WI38 (cell line): ENCODE measurements around the gene KICS2.
A peak's percentile ranks its signal among the peaks of the same experiment; 100 is the strongest.

ENCODE experiments used
- H3K4me3 ChIP-seq: 2 replicates; pipeline ENCODE4 v1.5.1; 2011; ENCODE audit warnings: low read depth, mild to moderate bottlenecking, control low read depth, low read length
- CTCF ChIP-seq: IDR thresholded peaks from 2 replicates; pipeline ENCODE4 v1.5.1; 2012; ENCODE audit warnings: low read depth, mild to moderate bottlenecking, control low read depth, low read length

Gene KICS2

DNA sequence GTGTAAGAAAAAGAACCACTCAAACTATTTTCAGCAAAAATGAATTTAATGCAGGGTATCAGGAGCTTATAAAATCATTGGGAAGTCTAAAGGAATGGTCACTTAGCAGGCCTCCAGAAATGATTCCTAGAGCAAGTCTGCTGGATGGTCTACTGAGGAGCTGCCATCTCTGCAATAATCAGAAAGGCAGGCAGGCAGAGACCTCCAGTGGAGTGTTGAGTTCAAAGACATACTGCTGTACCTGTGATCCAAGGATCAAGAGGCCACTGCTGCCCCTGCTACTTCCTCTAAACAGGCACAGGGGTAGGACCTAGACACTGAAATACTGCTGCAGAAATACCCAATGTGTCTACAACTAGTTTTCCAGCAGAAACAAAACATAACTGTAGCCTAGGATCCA is 14.5 kb upstream of the KICS2 start:
- no peak for TF ChIP-seq CTCF
- no peak overlapping the region for H3K4me3 ChIP-seq

DNA sequence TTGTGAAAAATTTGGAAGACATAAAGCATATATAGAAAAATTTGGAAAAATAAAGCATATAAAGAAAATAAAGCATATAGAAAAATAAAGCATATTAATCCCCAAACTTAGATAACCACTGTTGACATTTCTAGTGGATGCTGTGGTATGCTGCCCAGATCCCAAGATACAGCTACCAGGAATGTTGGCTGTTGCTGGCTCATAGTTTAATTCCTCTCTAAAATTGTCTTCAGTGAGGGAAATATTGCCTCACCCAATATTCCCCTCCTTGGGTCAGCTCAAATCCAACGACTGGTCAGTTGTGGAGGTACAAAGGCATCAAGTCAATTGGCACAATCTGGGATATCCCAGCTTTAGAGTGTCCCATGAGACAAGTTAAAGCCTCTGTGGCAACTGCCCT is 10.1 kb upstream of the KICS2 start:
- no peak overlapping the region for H3K4me3 ChIP-seq
- TF ChIP-seq CTCF = no peak

DNA sequence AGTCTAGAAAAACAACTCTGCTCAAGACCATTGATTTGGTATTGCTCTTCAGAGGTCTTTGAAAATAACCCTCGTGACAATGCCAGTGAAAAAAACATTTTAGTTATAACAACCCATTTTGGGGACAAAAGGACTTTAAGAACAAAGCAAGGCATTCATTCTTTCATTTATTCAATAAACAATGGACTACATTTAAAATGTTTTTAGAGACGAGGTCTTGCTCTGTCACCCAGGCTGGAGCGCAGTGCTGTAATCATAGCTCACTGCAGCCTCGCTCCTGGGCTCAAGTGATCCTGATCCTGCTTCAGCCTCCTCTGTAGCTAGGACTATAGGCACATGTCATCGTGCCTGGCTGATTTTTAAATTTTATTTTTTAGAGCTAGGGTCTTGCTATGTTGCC is 7.7 kb upstream of the KICS2 start:
- no peak for TF ChIP-seq CTCF

GRCh38 chr12:64229240-64229639 is 7.1 kb upstream of the KICS2 start:
- TF ChIP-seq CTCF = no peak
- no peak overlapping the region for H3K4me3 ChIP-seq

More for the DNA sequence above, 7.7 kb upstream of the KICS2 start:
- no peak overlapping the region for H3K4me3 ChIP-seq

GRCh38 chr12:64225626-64226025 is 3.5 kb upstream of the KICS2 start:
- no peak for TF ChIP-seq CTCF
- no peak overlapping the region for H3K4me3 ChIP-seq

DNA sequence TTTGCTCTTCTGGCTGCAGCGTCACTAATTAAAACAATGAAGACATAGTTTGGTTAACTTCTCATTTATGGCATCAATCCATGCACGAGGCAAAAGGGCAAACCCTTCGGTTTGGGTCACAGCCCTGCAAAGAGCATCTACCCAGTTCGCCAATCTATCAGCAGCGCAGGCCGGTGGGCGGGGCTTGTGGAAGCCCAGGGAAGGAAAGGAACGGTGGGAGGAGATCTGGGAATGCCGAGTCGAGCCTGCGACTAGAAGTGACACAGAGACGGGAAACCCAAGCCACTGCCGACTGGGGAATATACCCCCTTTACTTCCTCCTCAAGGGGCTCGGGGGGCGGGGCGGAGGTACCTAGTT is 466 bp downstream of the KICS2 start:
- H3K4me3 ChIP-seq = peak overlapping the region; percentile 89
- TF ChIP-seq CTCF = no peak

DNA sequence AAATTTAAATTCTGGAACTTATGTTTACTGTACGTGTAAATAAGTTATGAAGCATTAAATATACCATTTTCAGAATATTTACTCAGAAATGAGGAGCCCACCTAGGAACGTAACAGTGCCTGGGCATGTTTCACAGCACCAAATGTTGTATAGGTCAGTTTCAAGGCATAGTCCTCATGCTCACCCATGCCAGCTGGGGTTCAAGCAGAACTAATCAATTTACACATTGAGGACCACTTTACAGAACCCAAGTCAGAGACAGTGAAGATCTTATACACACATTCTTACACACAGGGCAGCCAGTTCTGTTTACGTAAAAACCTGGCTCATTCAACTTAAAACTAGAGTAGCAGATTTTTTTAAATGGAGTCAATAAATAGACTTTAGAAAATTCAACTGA is 2.0 kb downstream of the KICS2 start:
- no peak for TF ChIP-seq CTCF
- no peak overlapping the region for H3K4me3 ChIP-seq

GRCh38 chr12:64219145-64219544 is 3.0 kb downstream of the KICS2 start:
- TF ChIP-seq CTCF = no peak
- no peak overlapping the region for H3K4me3 ChIP-seq
